NCI-H2171 (cell line): ENCODE data around the gene MOSMO.
"Not testable (repeated sequence)": the region's sequence is repeated elsewhere in the genome, so short reads cannot be mapped to it uniquely, and the experiment has no call there.

ENCODE experiments used
- DNase-seq: peaks from one replicate; lab custom pipeline; 2025; lab: John Stamatoyannopoulos, UW

Gene MOSMO

DNA sequence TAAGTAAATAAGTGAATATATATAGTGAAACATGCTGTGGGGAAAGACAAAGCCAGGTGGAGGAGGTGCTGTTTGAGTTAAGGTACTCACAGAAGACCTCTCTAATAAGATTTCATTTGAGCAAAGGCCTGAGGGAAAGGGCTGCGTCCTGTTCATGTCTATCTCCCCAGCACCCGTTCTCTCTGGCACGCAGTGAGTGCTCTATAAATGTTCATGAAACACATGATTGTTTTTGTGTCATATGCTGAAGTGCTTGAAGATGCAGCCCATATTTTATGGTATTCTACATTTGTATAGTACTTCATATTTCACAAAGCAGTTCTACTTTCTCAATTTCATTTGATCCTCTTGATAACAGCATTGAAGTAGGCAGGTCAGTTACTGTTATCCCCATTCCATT, 85.4 kb downstream of the MOSMO start:
- no peak for DNase-seq

DNA sequence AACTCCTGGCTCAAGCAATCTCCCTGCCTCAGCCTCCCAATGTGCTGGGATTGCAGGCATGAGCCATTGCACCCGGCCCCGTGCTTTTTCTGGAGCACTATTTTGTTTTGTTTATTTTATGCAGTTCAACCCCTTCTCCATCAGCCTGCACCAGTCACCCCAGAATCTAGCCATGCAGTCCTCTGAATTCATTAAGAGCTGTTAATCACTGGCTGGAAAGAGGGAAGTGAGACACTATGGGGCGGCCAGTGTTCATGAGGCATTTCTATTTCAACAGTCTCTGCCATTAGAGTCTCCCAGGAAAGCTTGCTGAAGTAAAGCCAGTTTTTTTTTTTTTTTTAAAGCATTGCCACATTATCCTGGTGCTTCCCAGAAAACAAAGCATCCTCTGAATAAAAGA, 86.1 kb downstream of the MOSMO start:
- DNase-seq: no peak

DNA sequence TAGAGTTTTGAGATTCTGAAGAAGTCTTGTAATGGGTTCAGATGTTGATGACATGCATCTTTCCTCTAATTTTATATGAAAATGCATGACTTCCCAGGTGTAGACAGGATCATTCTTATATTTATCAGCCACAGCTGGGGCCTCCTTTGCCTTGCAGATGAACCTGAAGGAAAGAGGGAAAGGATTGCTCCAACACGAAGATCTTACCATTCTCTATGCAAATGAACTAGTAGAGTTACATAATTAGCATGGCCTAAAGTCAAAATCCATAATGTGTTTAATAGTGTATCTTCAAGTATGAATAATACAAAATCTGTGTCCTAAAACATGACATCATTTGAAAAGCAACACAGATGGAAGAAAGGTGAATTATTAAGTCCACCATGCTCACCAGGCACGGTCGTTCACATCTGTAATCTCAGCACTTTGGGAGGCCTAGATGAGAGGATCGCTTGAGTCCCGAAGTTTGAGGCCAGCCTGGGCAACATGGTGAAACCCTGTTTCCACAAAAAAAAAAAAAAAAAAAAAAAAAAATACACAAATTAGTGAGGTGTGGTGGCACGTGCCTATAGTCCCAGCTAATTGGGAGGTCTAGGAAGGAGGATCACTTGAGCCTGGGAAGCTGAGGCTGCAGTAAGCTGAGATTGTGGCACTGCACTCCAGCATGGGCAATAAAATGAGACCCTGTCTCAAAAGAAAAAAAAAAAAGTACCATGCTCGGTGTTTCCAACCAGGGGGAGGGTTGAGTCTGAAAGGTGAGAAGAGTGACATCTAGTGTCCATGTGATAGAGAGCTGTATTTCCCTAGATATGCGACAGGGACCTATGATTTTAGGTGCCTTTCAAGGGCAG, 90.7 kb downstream of the MOSMO start:
- DNase-seq: peak; percentile 43

DNA sequence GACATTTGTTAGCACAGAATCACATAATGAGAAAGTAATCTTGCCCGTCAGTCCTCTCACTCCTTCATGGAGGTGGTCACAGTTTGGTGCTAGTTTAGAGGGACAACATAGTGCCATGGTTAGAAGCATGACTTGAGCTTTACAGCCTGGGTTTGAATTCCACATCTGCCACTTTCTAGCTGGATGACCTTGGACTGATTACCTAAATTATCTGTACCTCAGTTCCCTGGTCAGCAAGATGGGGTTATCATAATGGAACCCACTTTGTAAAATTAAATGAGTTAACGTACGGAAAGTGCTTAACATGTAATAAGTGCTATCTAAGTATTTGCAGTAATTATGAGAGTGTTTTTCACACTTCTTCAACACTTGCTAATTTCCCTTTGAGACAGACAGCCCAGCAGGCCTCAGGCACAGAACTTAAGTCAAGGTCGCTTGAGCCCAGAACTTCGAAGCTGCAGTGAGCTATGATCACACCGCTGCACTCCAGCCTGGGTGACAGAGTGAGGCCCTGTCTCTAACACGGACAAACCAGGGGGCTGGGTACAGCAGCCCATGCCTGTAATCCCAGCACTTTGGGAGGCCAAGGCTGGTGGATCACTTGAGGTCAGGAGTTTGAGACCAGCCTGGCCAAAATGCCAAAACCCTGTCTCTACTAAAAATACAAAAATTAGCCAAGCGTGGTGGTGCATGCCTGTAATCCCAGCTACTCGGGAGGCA, 91.5 kb downstream of the MOSMO start:
- no peak for DNase-seq

DNA sequence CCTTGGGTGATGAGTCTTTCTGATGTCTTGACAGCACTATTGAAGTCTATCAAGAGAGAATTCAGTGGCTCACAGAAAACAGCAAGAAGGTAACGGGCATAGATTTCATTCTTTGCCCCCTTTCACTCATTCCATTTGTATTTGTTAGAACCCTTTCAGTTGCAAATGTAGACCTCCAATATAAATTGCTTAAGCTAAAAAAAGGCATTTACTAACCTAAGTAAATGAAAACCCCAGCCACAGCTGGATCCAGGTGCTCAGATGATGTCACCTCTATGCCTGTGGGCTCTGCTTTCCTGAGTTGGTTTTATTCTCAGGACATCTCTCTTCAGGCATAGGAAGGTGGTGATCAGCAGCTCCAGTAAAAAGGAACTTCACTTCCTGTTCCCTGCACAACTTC, 95.5 kb downstream of the MOSMO start:
- DNase-seq: no peak

DNA sequence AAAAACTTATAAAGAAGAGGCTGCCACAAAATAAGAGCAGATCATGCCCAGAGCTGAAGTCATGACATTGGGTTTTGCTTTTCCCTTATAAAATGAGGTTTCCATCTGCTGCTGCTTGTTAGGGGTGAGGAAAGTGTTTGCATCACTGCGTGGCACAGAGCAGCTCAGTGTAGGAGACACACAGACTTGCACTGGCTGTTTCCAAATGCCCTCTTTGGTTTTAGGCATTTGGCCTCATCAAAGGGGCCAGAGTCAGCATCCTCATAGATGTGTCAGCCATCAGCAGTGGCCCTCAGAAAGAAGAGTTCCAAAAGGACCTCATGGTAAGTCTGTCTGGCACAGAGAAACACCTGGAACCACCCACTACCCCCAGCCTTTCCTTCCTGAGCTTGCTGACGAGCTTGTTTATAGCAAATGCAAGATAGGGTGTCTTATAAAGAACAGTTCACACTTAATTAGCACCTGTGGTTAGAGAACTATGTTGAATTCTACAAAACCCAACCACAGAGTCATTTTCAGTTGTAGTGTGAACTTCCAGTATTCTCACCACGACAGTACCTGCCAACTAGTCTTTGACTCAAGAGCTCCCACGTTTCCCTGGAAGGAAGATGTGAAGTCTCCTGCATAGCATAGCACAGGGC, 101.5 kb downstream of the MOSMO start:
- DNase-seq: no peak

DNA sequence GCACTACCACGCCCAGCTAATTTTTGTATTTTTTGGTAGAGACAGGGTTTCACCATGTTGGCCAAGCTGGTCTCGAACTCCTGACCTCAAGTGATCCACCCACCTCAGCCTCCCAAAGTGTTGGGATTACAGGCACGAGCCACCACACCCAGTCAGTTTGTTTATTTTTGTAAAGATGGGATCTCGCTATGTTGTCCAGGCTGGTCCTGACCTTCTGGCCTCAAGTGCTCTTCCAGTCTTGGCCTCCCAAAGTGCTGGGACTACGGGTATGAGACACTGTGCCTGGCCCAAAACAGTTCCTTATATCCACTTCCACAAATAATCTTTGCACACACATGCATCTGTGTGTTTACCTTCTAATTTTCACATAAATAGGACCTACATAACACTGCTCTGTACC, 103.7 kb downstream of the MOSMO start:
- not testable (repeated sequence) for DNase-seq

DNA sequence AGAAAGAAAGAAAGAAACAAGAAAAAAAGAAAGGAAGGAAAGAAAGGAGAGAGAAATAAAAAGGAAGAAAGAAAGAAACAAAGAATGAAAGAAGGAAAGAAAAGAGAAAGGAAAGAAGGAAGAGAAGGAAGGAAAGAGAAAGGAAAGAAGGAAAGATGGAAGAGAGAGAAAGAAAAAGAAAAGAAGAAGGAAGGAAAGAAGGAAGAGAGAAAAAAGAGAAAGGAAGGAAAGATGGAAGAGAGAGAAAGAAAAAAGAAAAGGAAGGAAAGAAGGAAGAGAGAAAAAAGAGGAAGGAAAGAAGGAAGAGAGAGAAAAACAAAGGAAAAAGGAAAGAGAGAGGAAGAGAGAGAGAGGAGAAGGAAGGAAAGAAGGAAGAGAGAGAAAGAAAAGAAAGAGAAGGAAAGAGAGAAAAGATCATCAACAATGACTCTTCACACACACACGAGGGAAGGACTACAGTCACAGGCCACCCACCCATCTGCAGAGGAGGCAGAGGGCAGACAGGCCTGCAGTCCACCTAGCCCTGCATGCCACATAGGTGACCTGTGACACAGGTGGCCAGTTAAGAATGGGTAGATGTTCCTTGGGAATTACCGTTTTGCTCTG, 108.3 kb downstream of the MOSMO start:
- DNase-seq: no peak

DNA sequence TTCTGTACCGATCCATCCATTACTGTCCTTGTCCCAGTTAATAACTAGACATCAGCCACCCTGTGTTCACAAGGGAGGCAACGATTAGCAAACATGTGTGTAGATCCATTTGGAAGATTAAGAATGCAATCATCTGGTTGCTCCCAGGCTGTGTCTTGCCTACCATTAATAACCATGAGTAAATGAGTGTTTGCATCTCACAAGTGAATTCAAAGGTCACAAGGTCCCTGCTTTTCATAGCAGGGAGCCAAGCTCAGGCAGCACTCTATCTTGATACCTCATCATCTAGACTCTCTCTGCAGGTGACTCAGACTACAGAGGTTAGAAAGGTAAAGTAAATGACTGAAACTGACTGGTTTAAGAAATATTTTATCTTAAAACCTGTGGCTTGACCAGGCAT, 109.7 kb downstream of the MOSMO start:
- no peak for DNase-seq

DNA sequence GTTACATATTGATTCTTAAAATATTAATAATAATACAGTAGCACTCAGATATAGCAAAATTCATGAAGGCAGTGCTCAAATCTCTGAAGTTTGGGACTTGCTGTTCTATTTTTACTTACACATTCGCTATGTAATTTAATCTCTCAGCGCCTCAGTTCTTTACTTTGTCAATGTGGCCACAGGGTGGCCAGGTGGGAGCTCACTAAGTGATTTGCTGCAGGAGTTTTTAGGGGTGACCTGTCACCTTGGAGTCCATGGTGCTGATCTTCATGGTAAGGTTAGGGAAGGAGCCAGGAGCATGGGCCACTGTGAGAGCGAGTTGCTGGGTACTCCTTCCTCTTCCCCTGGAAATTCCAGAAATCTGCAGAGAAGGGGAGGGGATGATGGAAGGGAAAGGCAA, 112.5 kb downstream of the MOSMO start:
- no peak for DNase-seq

DNA sequence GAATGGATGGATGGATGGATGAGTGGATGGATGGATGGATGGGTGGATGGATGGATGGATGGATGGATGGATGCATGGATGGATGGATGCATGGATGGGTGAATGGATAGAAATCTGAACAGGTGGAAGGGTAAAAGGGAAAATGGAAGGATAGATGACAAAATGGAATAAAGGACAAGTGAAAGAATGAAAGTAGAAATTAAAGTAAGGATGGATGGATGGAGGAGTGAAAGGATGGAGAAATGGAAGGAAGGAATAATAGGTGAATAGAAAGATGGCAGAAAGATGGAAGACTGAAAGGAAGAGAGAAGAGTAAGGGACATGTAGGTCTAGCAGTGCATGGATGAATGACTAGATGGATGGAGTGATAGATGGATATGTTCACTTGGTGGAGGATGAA, 114.3 kb downstream of the MOSMO start:
- DNase-seq: no peak

DNA sequence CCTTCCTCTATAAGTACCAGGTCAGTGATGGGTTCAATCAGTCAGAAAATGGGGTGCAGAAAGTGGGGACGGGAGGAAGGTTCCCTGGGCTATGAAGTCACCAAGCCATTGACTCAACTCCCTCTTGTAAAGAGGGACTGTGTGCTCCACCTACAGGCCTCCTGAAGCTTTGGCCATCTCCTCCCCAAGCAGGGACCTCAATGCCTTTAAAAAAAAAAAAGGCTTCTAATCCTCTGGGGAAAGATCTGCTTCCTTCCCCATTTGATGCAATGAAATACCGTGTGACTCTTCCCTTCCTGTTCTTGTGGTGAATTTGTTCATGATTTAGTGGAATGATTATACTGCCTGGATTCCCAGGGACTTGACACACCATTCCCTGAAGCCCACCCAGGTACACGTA, 115.2 kb downstream of the MOSMO start:
- no peak for DNase-seq

DNA sequence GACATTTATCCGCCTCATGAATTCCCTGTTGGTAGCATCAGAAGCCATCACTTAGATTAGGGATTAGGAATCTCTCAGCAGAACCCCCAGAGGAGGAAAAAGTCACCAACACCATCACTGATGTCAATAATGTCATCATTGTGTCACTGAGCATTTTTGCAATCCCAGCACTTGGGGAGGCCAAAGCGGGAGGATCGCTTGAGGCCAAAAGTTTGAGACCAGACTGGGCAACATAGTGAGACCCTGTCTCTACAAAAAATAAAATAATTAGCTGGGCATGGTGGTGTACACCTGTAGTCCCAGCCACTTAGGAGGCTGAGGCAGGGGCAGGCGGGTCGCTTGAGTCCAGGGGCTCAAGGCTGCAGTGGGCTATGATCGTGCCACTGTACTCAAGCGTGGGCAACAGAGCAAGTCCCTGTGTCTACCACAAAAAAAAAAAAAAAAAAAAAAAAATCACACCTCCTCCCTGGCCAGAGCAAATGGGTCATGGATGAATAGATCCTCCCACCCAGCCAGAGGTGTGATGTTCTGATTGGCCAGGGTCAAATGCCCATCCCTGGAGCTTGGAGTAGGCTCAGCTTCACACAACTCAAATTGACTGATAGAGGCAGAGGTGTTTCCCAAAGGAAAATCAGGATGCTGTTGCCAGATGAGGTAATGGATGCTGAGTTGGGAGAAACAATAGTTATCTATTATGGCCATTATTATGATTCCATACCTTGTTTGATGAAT, 116.0 kb downstream of the MOSMO start:
- no peak for DNase-seq

DNA sequence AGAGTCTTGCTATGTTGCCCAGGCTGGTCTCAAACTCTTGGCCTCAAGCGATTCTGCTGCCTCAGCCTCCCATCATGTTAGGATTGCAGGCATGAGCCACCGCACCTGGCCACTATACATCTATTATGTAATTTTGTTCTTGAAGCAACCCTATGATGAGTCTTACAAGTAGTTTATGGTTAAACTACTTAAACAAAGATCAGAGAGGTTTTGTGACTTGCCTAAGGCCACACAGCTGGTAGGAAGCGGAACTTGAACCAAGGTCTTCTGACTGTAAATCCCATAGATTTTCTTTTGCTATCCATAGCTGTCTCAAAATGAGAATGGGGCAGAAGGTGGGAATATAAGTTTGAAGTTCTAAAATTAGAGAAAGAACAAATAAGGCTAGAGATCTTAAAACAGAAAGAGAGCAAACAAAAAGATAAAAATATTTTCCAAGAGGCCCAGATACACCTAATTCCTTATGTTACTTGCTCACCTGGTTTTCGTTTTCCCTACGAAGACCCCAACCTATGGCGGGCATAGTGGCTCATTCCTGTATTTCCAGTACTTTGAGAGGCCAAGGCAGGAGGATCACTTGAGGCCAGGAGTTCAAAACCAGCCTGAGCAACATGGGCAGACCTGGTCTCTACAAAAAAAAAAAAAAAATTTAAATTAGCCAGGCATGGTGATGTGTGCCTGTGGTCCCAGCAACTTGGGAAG, 116.8 kb downstream of the MOSMO start:
- DNase-seq: no peak

DNA sequence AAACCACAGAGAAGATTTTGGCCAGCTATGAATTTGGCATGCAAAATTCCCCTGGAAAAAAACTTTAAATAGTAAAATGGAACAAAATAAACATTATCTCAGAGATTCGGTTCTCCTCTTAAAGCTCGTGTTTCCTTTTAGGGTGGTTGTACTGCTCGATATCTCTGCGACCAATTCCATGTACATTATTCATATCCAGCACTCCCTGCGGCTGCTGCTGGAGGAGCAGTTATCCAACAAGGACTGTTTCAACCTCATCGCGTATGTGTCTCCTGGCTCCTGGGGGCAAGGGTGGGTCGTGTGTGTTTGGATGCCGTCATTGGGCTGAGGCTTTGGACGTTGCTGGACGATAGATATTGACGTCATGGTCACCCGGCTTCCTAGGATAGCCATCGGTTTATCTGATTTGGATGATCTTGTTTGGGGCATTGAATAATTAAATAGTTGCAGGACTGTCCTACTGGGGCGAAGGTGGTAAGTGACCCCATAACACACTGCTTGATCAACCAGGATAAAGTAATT, 118.2 kb downstream of the MOSMO start:
- DNase-seq: no peak

DNA sequence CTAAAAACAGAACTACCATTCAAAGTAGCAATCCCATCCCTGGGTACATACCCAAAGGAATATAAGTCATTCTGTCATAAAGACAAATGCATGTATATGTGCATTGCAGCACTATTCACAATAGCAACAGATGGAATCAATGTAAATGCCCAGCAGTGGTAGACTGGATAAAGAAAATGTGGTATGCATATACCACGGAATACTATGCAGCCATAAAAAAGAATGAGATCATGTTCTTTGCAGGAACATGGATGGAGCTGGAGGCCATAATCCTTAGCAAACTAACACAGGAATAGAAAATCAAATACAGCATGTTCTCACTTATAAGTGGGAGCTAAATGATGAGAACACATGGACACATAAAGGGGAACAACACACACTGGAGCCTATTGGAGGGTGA, 120.6 kb downstream of the MOSMO start:
- DNase-seq: not testable (repeated sequence)

DNA sequence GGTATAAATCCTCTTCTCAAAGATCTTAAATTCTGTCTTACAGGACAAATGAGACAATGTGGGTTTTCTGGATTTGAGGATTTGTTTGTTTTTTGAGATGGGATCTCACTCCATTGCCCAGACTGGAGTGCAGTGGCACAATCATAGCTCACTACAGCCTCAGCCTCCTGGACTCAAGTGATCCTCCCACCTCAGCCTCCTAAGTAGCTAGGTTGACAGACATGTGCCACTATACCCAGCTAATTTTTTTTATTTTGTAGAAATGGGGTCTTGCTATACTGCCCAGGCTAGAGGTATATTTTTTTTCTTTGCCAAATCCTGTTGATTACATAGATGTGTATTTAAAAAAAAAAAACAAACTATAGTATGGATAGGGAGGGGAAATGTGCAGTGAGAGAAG, 122.6 kb downstream of the MOSMO start:
- DNase-seq: no peak

DNA sequence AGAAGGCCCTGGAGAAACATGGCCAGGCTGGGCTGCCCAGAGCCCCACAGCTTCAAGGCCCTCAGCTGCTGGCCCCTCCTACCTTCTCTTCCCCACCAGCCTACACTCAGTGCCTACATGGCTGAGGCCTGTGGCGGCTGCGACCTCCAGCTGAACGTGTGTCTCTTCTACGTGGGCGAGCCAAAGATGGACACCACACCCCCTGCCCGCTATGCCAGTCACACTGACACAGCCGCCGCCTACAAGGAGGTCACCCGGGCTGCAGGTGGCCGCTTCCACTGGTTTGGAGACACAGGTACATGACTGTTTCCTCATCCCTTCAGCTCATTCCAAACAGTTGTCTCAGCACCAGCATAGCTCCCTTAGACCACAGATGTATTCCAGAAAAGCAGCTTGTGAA, 124.9 kb downstream of the MOSMO start:
- no peak for DNase-seq
